Measurements from ENCODE around the gene EEF2KMT. TPM values are rescaled to one million over a fixed set of nuclear protein-coding genes. Genes with fewer than 3 reads are reported as not detected.
"Not testable (repeated sequence)": the region's sequence is repeated elsewhere in the genome, so short reads cannot be mapped to it uniquely, and the experiment has no call there.

The EEF2KMT gene
- total RNA-seq, 4 donors from 2014 or later: 10.0 to 15.6 (median 13.7) TPM

DNA sequence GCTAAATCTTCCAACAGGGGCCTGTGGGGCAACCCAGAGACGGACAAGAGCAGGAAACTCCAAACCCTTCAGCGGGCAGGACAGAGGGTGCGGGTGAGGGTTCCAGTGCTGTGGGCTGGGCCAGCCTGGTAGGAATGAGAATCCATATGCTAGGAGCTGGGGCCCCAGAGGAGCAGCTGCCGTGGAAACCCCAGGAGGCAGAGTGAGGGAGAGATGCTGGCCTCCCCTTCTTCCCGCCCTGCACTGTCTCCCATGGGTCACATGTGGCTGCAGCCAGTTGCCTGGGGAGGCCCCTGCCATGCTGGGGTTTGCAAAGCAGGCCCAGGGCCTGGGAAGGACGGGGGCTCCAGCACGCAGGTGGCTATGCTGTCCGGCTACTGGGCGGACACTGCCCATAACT, 4.5 kb downstream of the EEF2KMT start:
- intact Hi-C loops (cut with DNase I); H3K27me3 ChIP-seq; H3K27ac ChIP-seq (replicated peaks in 1 of 4); DNase-seq (ENCODE audit: extremely low spot score); H3K4me3 ChIP-seq; H3K9me3 ChIP-seq: not testable (repeated sequence)
- Histone ChIP-seq H3K4me1 (peaks cover 0 to 15% (median 10%) of the 10 kb centered on the region in 4 donors), H3K36me3 (peaks cover 4 to 27% (median 17%) of the 10 kb centered on the region in 4 donors)
- 82% methylated on average over 6 of the region's 9 CpGs for WGBS

- H3K27me3 ChIP-seq; DNase-seq (ENCODE audit: extremely low spot score); intact Hi-C loops (cut with DNase I); H3K9me3 ChIP-seq; H3K4me1 ChIP-seq; H3K27ac ChIP-seq (replicated peaks in 1 of 4); H3K4me3 ChIP-seq: not testable (repeated sequence)
- 94% methylated on average over 9 of the region's 9 CpGs for WGBS
- H3K36me3 ChIP-seq: peaks cover 8 to 48% (median 24%) of the 10 kb centered on the region in 4 donors
Measured at GRCh38 chr16:5090592-5090991, 7.0 kb downstream of the EEF2KMT start.

DNA sequence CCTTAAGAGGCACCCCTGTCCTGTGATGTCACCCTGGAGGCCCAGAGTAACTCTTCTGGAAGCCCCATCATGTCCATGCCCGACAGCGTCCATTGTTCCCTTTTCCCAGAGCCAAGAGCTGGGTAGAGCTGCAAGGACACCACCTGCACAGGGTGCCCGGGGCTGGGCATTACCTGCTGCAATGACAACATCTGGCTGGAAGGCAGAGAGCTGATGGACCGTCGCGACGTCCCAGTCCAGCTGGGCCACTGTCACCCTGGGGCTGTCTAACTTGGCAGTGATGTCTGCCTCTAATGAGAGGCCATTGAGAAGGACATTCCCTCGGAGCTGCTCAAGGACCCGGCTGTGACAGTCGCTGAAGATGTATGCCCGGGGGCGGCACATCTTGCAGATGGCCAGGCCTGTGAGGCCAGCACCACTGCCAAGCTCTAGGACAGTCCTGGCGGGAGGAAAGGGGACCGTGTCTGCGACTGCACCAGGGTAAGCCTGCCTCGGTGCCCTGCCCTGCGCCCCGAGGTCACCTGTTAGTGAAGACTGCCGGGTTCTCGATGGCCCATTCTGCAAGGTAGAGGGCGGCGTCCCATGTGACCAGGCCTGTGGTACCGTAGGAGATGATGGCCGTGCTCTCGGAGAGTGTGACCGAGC, 7.6 kb downstream of the EEF2KMT start:
- H3K27me3 ChIP-seq; H3K27ac ChIP-seq (replicated peaks in 1 of 4); H3K9me3 ChIP-seq; intact Hi-C loops (cut with DNase I); H3K4me3 ChIP-seq; DNase-seq (ENCODE audit: extremely low spot score); H3K4me1 ChIP-seq: not testable (repeated sequence)
- 91% methylated on average over 16 of the region's 26 CpGs for WGBS
- H3K36me3 ChIP-seq: peaks cover 11 to 54% (median 30%) of the 10 kb centered on the region in 4 donors

DNA sequence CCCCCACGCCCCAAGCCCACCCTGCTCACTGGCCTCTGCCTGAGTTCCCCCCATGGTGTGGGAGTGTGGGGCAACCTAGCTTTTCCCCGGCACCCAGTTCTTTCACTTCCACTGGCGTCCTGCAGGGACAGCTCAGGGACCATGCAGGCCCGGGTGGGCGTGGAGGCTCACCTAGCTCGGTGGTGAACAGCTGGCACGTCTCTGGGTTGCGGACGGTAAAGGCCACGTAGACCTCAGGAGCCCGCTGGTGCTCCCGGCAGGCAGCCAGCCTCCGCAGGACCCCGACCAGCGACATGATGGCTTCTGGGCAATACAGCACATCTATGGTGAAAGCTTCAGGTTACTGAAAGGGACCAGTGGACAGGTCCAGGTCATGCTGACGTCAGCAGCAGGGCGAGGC, 8.7 kb downstream of the EEF2KMT start:
- 93% methylated on average over 6 of the region's 17 CpGs for WGBS
- H3K27me3 ChIP-seq; DNase-seq (ENCODE audit: extremely low spot score): not testable (repeated sequence)

DNA sequence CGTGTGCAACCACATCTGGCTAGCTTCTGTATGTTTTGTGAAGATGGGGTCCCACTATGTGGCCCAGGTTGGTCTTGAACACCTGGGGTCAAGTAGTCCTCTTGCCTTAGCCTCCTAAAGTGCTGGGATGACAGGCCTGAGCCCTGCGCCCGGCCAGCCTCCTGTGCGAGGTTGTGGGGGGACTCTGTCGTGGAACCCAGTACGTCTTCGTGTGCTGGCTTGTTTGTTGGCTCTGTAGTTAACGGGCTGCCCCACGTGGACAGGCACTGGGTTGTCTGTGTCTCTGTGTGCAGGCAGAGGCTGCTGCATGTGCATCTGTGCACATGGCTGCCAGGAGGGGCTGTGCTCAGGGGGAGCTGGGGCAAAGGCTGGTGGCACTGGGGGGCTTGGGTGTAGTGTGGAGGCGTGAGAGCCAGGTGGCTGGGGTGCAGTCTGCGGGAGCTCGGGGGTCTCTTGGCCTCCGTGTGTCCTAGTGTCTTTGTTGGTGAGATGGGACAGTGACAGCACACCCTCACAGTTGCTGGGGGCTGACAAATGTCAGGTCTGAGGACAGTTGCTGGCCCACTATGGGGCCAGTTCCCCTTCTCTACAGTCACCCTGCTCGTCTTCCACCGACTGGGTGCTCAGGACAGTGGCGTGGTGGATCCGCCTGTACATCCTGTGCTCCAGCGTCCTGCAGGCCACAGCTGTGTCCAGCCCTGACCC, 9.4 kb downstream of the EEF2KMT start:
- H3K4me1 ChIP-seq; H3K9me3 ChIP-seq; H3K27me3 ChIP-seq; H3K27ac ChIP-seq (replicated peaks in 1 of 4); DNase-seq (ENCODE audit: extremely low spot score); H3K4me3 ChIP-seq; intact Hi-C loops (cut with DNase I): not testable (repeated sequence)
- H3K36me3 ChIP-seq: peaks cover 11 to 68% (median 42%) of the 10 kb centered on the region in 4 donors
- WGBS: 91% methylated on average over 11 of the region's 18 CpGs

More for the DNA sequence above, 8.7 kb downstream of the EEF2KMT start:
- H3K9me3 ChIP-seq; H3K4me1 ChIP-seq; H3K27ac ChIP-seq (replicated peaks in 1 of 4); intact Hi-C loops (cut with DNase I); H3K4me3 ChIP-seq: not testable (repeated sequence)
- peaks cover 11 to 62% (median 36%) of the 10 kb centered on the region in 4 donors for H3K36me3 ChIP-seq

- H3K4me3 ChIP-seq; H3K27ac ChIP-seq (replicated peaks in 1 of 4); H3K4me1 ChIP-seq; DNase-seq (ENCODE audit: extremely low spot score); H3K9me3 ChIP-seq; H3K27me3 ChIP-seq; intact Hi-C loops (cut with DNase I): not testable (repeated sequence)
- peaks cover 17 to 93% (median 66%) of the 10 kb centered on the region in 4 donors for H3K36me3 ChIP-seq
- WGBS: 81% methylated on average over 6 of the region's 11 CpGs
Measured at GRCh38 chr16:5085716-5086115, 11.9 kb downstream of the EEF2KMT start.

GRCh38 chr16:5084802-5085201, 12.8 kb downstream of the EEF2KMT start:
- TF ChIP-seq, protein P1, sequence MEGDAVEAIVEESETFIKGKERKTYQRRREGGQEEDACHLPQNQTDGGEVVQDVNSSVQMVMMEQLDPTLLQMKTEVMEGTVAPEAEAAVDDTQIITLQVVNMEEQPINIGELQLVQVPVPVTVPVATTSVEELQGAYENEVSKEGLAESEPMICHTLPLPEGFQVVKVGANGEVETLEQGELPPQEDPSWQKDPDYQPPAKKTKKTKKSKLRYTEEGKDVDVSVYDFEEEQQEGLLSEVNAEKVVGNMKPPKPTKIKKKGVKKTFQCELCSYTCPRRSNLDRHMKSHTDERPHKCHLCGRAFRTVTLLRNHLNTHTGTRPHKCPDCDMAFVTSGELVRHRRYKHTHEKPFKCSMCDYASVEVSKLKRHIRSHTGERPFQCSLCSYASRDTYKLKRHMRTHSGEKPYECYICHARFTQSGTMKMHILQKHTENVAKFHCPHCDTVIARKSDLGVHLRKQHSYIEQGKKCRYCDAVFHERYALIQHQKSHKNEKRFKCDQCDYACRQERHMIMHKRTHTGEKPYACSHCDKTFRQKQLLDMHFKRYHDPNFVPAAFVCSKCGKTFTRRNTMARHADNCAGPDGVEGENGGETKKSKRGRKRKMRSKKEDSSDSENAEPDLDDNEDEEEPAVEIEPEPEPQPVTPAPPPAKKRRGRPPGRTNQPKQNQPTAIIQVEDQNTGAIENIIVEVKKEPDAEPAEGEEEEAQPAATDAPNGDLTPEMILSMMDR (IDR thresholded peaks at IDR 0.05): peak; percentile 35 to 65 (median 53)
- intact Hi-C loops (cut with DNase I); DNase-seq (ENCODE audit: extremely low spot score); H3K27me3 ChIP-seq; H3K4me3 ChIP-seq; H3K27ac ChIP-seq (replicated peaks in 1 of 4); H3K4me1 ChIP-seq; H3K9me3 ChIP-seq: not testable (repeated sequence)
- H3K36me3 ChIP-seq: peaks cover 17 to 93% (median 64%) of the 10 kb centered on the region in 4 donors
- WGBS: 71% methylated on average over 10 of the region's 10 CpGs

DNA sequence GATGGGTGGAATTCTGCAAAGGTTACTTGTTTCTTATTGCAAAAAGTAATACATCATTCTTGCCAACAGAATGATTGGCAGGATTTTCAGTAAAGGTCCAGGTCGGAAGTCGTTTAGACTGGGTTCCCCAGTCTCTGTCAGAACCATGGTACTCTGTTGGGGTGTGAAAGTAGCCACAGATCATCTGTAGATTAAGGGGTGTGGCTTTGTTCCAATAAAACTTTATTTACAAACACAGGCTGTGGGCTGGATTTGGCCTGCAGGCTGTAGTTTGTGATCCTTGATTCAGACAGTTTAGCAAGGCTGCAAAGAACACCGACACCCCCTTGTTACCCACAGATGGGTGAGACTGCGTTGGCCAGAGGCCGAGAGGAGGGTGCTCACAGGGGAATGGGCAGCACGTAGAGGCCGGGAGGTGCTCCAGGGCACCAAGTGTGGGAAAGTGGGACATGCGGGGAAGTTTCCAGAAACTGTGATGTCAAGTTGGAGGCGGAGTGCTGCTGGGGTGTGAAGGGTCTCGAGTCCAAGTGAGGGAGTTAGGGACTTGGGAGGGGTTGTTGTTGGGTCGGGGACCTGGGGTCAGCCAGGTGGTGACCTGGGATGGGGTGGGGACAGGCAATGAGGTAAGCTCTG, 13.4 kb downstream of the EEF2KMT start:
- H3K27me3 ChIP-seq; H3K4me3 ChIP-seq; intact Hi-C loops (cut with DNase I); H3K4me1 ChIP-seq; DNase-seq (ENCODE audit: extremely low spot score); H3K9me3 ChIP-seq; H3K27ac ChIP-seq (replicated peaks in 1 of 4): not testable (repeated sequence)
- peaks cover 17 to 93% (median 64%) of the 10 kb centered on the region in 4 donors for H3K36me3 ChIP-seq
- WGBS: 77% methylated on average over 6 of the region's 11 CpGs

DNA sequence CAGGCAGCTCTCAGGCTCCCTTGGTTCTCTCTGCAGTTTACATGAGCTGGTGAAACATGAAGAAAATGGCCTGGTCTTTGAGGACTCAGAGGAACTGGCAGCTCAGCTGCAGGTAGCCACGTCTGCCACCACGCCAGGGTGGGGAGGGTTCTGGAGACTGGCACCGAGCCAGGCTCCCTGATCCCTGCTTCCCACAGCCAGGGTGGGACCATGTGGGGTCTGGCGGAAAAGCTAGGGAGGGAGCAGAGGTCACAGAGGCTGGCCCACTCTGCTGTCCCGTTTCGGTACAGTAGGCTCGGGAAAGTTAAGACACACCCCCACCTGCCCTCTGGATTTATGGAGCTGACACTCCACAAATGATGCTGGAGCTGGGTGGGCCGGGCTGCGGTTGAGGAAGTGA, 13.9 kb downstream of the EEF2KMT start:
- peaks cover 14 to 93% (median 68%) of the 10 kb centered on the region in 4 donors for H3K36me3 ChIP-seq
- H3K4me3 ChIP-seq; H3K27ac ChIP-seq (replicated peaks in 1 of 4); intact Hi-C loops (cut with DNase I); H3K4me1 ChIP-seq; DNase-seq (ENCODE audit: extremely low spot score); H3K27me3 ChIP-seq; H3K9me3 ChIP-seq: not testable (repeated sequence)
- 79% methylated on average over 6 of the region's 9 CpGs for WGBS

DNA sequence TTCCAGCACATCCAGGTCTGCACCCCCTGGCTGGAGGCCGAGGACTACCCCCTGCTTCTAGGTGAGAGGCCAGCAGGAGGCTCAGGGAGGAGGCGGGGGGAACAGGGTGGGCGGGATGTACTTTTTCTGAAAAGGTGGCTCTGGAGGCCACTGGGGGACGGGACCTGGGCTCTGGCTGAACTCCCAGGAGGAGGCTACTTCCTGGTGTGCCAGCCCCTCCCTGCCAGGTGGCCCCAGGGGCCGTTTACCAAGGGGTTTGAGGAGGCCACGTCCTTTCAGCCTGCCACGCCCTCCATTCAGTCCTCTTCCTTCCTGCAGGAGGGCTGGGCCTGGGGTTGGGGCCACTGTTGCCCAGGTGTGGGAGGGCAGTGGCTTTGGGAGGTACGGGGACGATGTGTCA, 16.6 kb downstream of the EEF2KMT start:
- DNase-seq (ENCODE audit: extremely low spot score); H3K27ac ChIP-seq (replicated peaks in 1 of 4); H3K4me3 ChIP-seq; H3K9me3 ChIP-seq; H3K4me1 ChIP-seq; H3K27me3 ChIP-seq; intact Hi-C loops (cut with DNase I): not testable (repeated sequence)
- WGBS: 50% methylated on average over 2 of the region's 9 CpGs
- peaks cover 31 to 97% (median 86%) of the 10 kb centered on the region in 4 donors for H3K36me3 ChIP-seq

- WGBS: 87% methylated on average over 8 of the region's 12 CpGs
- H3K4me3 ChIP-seq; intact Hi-C loops (cut with DNase I); H3K27me3 ChIP-seq; H3K9me3 ChIP-seq; DNase-seq (ENCODE audit: extremely low spot score); H3K4me1 ChIP-seq; H3K27ac ChIP-seq (replicated peaks in 1 of 4): not testable (repeated sequence)
- peaks cover 30 to 97% (median 88%) of the 10 kb centered on the region in 4 donors for H3K36me3 ChIP-seq
Measured at GRCh38 chr16:5080461-5080860, 17.1 kb downstream of the EEF2KMT start.
